GM12801 (cell line): ENCODE data around the gene UBE2J2.

Experiments
- TF ChIP-seq, protein P1 (sequence below): IDR thresholded peaks from one replicate; pipeline ENCODE4 v1.5.1; 2011; ENCODE audit warnings: control low read depth; ENCODE audit not compliant: insufficient read length; ENCODE audit errors: extremely low read depth

Gene UBE2J2

DNA sequence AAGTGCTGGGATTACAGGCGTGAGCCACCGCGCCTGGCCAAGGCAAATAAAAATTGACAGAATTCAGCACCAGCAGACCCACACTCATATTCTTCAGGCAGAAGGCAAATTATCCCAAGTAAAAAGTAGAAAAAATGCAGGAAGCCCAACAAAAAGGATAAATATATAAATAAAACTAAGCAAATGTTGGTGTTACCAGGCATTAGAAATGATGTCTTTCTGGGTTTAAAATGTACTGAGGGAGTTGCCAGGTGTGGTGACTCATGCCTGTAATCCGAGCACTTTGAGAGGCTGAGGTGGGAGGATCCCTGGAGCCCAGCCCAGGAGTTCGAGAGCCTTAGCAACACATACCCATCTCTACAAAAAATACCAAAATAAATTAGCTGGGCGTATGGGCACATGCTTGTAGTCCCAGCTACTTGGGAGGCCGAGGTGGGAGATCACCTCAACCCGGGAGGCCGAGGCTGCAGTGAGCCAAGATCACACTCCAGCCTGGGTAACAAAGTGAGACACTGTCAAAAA is 44.5 kb upstream of the UBE2J2 start:
- TF ChIP-seq, protein P1, sequence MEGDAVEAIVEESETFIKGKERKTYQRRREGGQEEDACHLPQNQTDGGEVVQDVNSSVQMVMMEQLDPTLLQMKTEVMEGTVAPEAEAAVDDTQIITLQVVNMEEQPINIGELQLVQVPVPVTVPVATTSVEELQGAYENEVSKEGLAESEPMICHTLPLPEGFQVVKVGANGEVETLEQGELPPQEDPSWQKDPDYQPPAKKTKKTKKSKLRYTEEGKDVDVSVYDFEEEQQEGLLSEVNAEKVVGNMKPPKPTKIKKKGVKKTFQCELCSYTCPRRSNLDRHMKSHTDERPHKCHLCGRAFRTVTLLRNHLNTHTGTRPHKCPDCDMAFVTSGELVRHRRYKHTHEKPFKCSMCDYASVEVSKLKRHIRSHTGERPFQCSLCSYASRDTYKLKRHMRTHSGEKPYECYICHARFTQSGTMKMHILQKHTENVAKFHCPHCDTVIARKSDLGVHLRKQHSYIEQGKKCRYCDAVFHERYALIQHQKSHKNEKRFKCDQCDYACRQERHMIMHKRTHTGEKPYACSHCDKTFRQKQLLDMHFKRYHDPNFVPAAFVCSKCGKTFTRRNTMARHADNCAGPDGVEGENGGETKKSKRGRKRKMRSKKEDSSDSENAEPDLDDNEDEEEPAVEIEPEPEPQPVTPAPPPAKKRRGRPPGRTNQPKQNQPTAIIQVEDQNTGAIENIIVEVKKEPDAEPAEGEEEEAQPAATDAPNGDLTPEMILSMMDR = no peak

DNA sequence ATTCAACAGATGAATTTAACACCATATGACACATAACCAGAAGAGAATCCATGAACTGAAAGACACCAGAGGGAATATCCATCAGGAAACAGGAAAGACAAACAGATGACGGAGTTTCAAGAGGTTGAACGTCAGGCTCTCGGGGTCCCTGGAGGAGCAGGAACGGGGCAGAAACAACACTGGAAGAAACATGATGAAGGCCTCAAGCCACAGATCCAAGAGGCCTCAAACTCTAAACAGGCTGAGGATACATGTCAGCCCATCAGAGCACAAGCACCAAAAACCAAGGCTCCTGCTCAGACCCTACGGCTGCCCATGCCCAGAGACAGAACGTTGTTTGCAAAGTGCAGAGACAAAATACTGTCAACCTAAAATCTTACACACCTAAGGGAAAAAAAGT is 43.8 kb upstream of the UBE2J2 start:
- TF ChIP-seq, protein P1 = no peak

DNA sequence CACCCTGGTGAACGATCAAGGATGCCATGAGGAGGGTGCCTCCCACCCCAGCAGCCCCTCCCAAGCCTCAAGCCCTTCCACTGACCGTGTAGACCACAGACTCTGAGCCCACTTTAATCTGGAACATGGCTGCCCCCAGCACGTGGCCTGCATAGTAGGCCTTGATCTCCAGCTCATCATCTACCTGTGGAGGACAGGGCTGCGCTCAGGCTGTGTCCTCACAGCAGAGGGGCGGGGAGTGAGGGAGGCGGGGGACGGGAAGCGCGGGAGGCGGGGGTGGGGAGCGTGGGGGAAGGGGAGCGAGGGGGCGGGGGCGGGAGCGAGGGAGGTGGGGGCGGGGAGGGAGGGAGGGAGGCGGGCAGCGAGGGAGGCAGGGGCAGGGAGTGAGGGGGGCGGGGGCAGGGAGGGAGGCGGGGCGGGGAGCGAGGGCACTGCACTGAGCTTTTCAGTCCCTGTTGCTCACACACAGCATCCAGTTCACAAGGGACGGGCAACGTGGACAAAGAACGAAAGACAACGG is 41.8 kb upstream of the UBE2J2 start:
- TF ChIP-seq, protein P1 = no peak

DNA sequence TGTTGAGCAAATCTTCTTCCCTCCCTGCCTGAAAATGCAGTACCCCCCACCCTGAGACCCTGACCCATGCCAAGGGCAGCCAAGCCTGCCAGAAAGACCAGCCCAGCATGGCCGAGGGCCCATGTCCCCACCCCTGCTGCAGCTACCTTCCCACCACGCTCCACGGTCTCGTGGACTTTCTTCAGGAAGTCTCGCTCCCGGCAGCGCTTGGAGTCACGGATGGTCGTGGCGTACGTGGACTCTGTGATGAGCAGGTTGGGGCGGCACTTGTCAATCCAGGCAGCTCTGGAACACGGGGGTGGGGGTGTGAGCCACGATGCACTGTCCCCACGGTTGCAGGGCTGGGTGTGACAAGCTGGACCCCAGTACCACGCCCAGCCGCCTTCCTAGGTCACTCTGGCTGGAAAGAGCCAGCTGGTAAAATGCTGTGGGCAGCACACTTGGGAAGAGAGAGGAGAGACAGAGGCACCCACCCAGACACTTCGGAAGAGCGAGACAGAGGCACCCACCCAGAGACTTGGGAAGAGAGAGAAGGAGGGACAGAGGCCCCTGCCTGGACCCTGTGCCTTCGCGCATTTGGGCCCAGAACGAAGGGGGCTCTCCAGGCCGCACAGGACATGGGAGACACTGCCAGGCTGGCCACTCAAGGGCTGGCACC is 41.2 kb upstream of the UBE2J2 start:
- TF ChIP-seq, protein P1 = no peak

DNA sequence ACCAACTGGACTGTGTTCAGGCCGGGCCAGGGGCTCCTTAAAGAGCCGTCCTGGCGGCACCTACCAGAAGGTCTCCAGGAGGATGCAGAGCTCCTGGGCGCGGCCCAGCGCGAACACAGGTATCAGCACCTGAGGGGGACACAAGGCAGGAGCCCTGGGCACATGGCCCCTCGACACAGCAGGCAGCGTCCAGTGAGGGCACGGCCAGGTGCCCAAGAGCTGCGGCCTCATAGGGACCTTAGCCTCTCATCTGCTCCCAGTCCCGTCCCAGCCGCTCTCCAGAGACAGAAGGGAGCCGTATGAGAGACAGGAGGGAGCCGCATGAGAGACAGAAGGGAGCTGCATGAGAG is 40.6 kb upstream of the UBE2J2 start:
- TF ChIP-seq, protein P1 = no peak

DNA sequence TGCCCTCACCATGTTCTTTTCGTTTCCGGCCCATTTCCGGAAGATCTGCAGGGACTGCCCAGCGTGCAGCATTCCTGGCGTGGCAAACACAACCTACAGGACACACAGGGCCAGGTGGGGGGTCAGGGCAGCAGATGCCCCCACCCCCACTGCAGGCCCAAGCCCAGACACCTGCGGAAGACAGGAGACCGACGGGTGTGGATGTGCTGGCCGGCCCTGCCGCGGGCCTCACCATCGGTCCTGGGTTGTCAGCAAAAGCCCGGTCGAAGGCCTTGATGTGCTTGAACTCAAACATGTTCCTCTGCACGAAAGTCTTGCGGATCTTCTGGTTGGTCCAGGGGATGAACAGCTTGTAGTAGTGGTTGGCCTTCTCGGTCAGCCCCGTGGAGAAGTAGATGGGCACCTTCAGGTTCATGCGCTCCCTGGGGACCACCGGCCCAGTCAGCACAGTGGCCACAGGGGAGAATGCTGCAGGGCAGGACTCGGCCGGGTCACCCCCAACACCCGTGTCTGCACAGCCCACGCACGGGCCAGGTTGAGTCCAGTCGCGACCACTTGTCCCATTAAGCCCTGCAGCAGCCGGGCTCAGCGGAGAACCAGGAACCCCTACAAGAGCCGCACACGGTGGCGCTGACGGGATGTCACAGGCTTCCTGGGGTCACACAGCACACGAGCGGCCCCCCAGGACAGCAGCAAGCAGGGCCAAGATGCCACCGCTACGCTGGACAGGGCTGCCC is 40.0 kb upstream of the UBE2J2 start:
- TF ChIP-seq, protein P1 = no peak

DNA sequence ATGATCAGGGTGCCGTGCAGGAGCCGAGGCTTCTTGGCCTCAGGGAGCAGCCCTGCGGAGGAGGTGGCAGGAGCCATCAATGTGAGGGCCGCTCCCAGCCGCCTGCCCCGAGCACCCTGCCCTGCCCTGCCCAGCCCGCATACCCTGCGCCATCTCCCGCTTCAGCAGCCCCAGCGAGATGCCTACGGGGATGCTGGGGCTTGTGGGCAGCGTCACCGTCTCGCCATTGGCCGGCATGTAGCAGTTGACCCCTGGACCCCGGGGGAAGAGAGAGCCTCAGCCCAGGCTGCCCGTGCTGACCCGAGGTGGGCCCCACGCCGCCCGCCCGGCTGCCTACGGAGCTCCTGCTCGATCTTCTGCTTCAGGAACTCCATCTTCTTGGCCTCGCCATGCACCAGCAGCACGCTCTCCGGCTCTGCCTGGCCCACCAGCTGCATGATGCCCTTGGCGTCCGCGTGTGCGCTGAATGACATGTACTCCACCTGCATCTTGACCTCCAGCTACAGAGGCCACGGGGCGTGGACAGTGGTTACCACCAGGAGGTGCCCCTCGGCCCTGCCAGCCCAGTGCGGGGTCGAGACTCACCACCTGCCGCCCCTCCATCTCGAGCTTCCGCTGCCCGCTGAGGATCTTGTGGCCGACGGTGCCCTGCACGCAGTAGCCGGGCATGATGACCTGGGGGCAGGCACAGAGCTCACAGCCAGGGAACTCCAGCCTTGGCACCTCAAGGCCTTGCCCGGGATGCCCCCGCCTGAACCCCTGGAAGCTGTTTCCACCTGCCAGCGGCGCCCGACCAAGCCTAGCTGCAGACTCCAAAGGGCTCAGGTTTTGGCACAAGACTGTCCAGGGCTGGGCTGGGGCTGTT is 39.0 kb upstream of the UBE2J2 start:
- TF ChIP-seq, protein P1 = no peak
